ENCODE measurements around the gene SOBP. TPM values are rescaled to one million over a fixed set of nuclear protein-coding genes. Genes with fewer than 3 reads are reported as not detected.

Gene SOBP
- total RNA-seq, 6 donors from 2014 or later = 4.4 to 25.1 (median 12.4) TPM

GRCh38 chr6:107682721-107683120 lies 192.8 kb downstream of the SOBP start:
- DNase-seq (no peak), ATAC-seq (ENCODE audit: low FRiP score in 2 of 2) (no peak)
- H3K27ac ChIP-seq = no peak overlapping the region
- no peaks in the 10 kb centered on the region for H3K36me3 ChIP-seq
- no peaks in the 10 kb centered on the region for H3K4me1 ChIP-seq
- TF ChIP-seq POLR2AphosphoS5 (IDR thresholded peaks at IDR 0.05) = no peak
- TF ChIP-seq CTCF (IDR thresholded peaks at IDR 0.05) = no peak
- no peak for TF ChIP-seq POLR2A (IDR thresholded peaks at IDR 0.05)
- no peak for TF ChIP-seq EP300 (IDR thresholded peaks at IDR 0.05)
- H3K27me3 ChIP-seq = no peaks in the 10 kb centered on the region
- H3K4me3 ChIP-seq = no peak overlapping the region
- peaks cover 0 to 4% (median 0%) of the 10 kb centered on the region in 4 donors for H3K9me3 ChIP-seq
- WGBS, 2 donors = 96 to 97% methylated on average over 3 of the region's 3 CpGs

GRCh38 chr6:107683183-107683582 lies 193.3 kb downstream of the SOBP start:
- H3K27me3 ChIP-seq = no peaks in the 10 kb centered on the region
- no peak for ATAC-seq (ENCODE audit: low FRiP score in 2 of 2)
- TF ChIP-seq POLR2AphosphoS5 (IDR thresholded peaks at IDR 0.05) = no peak
- TF ChIP-seq CTCF (IDR thresholded peaks at IDR 0.05) = no peak
- TF ChIP-seq EP300 (IDR thresholded peaks at IDR 0.05) = no peak
- TF ChIP-seq POLR2A (IDR thresholded peaks at IDR 0.05) = no peak
- DNase-seq = no peak
- H3K4me3 ChIP-seq = no peak overlapping the region
- no peaks in the 10 kb centered on the region for H3K36me3 ChIP-seq
- H3K9me3 ChIP-seq = peaks cover 0 to 4% (median 0%) of the 10 kb centered on the region in 4 donors
- no peaks in the 10 kb centered on the region for H3K4me1 ChIP-seq
- WGBS, 2 donors = 92 to 100% methylated on average over 1 to 2 of the region's 2 CpGs
- no peak overlapping the region for H3K27ac ChIP-seq

- Histone ChIP-seq H3K36me3 (no peaks in the 10 kb centered on the region), H3K4me1 (no peaks in the 10 kb centered on the region), H3K9me3 (peaks cover 0 to 4% (median 0%) of the 10 kb centered on the region in 4 donors), H3K4me3 (no peak overlapping the region), H3K27ac (no peak overlapping the region), H3K27me3 (no peaks in the 10 kb centered on the region)
- DNase-seq (no peak), ATAC-seq (ENCODE audit: low FRiP score in 2 of 2) (no peak)
- TF ChIP-seq CTCF (IDR thresholded peaks at IDR 0.05) = no peak
- TF ChIP-seq EP300 (IDR thresholded peaks at IDR 0.05) = no peak
- no peak for TF ChIP-seq POLR2A (IDR thresholded peaks at IDR 0.05)
- TF ChIP-seq POLR2AphosphoS5 (IDR thresholded peaks at IDR 0.05) = no peak
- WGBS, 2 donors = 89 to 94% methylated on average over 2 of the region's 2 CpGs
Measured at GRCh38 chr6:107684996-107685395, 195.1 kb downstream of the SOBP start.

- no peak overlapping the region for H3K4me3 ChIP-seq
- no peak for ATAC-seq (ENCODE audit: low FRiP score in 2 of 2)
- no peak for DNase-seq
- no peak for TF ChIP-seq POLR2A (IDR thresholded peaks at IDR 0.05)
- TF ChIP-seq POLR2AphosphoS5 (IDR thresholded peaks at IDR 0.05) = no peak
- no peak for TF ChIP-seq EP300 (IDR thresholded peaks at IDR 0.05)
- no peak for TF ChIP-seq CTCF (IDR thresholded peaks at IDR 0.05)
- 87 to 100% methylated on average over 2 to 3 of the region's 3 CpGs for WGBS, 2 donors
- no peaks in the 10 kb centered on the region for H3K4me1 ChIP-seq
- H3K27me3 ChIP-seq = no peaks in the 10 kb centered on the region
- H3K9me3 ChIP-seq = peaks cover 0 to 4% (median 0%) of the 10 kb centered on the region in 4 donors
- H3K36me3 ChIP-seq = no peaks in the 10 kb centered on the region
- no peak overlapping the region for H3K27ac ChIP-seq
Measured at GRCh38 chr6:107689190-107689589, 199.3 kb downstream of the SOBP start.

- no peaks in the 10 kb centered on the region for H3K27me3 ChIP-seq
- H3K4me1 ChIP-seq = no peaks in the 10 kb centered on the region
- 83 to 88% methylated on average over 12 to 13 of the region's 13 CpGs for WGBS, 2 donors
- H3K36me3 ChIP-seq = no peaks in the 10 kb centered on the region
- no peaks in the 10 kb centered on the region for H3K9me3 ChIP-seq
- peak in 1 of 2 donors; percentile 53 for ATAC-seq (ENCODE audit: low FRiP score in 2 of 2)
- no peak overlapping the region for H3K4me3 ChIP-seq
- DNase-seq = no peak
- no peak for TF ChIP-seq POLR2AphosphoS5 (IDR thresholded peaks at IDR 0.05)
- TF ChIP-seq CTCF (IDR thresholded peaks at IDR 0.05) = no peak
- TF ChIP-seq EP300 (IDR thresholded peaks at IDR 0.05) = no peak
- no peak for TF ChIP-seq POLR2A (IDR thresholded peaks at IDR 0.05)
- H3K27ac ChIP-seq = no peak overlapping the region
Measured at GRCh38 chr6:107689951-107690642, 200.2 kb downstream of the SOBP start.

Measured in upper lobe of left lung (tissue), 6 donors.